Activated CD8-positive, alpha-beta memory T cell treated with anti-CD3 and anti-CD28 coated beads, Interleukin-2, amount 50 U/mL, for 1 hour (primary cell): ENCODE results near the gene UBE2Z.
"Not testable (repeated sequence)": the region's sequence is repeated elsewhere in the genome, so short reads cannot be mapped to it uniquely, and the experiment has no call there.

ENCODE experiments used
- DNase-seq: peaks from one replicate; pipeline ENCODE4 v3.0.0-alpha.2; 2020; ENCODE audit errors: extremely low read depth

UBE2Z gene

GRCh38 chr17:48904428-48904827 lies 3.8 kb upstream of the UBE2Z start:
- DNase-seq, result no peak

- DNase-seq, result no peak
Measured at GRCh38 chr17:48905987-48906515, 2.2 kb upstream of the UBE2Z start.

GRCh38 chr17:48907713-48908046 lies 527 bp upstream of the UBE2Z start:
- no peak for DNase-seq

DNA sequence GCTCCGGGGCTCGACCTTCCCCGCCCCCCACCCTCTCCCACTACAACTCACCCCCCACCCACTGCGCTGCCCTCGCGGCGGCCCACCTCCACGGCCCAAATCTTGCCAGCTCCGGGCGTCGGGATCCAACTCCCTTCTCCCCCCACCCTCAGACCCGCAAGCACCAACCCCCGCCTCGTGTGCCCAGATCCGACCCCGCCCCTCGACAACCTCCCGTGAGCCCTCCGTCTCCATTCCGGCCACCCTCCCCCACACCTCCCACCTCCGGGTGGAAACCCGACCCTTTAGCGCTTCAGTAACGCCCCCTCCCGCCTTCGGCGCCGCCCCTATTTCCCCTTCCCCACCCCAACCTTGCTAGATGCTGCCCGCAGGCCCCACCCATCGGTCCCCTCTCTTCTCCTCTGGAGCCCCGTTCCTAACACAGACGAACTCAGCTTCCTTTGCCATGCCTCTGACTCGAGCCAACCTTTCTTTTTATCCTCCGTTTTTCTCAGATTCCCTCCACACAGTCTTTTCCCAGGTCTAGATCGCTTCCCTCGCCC lies 717 bp downstream of the UBE2Z start:
- peak; percentile 61 for DNase-seq

DNA sequence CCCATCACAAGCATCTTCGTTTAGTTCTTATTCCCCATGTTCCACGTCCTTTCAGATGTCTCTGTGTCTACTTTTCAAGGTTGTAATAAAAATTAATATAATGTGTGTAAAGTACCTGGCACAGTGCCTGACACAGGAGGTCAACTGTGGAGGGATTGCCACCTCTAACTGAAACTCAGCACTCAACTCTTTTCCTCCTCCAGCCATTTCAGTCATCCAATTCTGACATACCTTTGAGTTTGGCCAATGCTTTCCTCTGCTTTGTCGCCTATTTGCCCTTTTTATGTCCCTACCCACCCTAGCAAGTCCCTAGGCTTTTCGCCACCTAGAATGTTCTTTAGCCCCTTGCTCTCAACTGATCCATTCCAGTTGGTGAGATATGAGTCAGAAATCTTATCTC lies 1.6 kb downstream of the UBE2Z start:
- no peak for DNase-seq

GRCh38 chr17:48910370-48910769 lies 2.2 kb downstream of the UBE2Z start:
- no peak for DNase-seq

- no peak for DNase-seq
Measured at GRCh38 chr17:48912476-48912875, 4.3 kb downstream of the UBE2Z start.

DNA sequence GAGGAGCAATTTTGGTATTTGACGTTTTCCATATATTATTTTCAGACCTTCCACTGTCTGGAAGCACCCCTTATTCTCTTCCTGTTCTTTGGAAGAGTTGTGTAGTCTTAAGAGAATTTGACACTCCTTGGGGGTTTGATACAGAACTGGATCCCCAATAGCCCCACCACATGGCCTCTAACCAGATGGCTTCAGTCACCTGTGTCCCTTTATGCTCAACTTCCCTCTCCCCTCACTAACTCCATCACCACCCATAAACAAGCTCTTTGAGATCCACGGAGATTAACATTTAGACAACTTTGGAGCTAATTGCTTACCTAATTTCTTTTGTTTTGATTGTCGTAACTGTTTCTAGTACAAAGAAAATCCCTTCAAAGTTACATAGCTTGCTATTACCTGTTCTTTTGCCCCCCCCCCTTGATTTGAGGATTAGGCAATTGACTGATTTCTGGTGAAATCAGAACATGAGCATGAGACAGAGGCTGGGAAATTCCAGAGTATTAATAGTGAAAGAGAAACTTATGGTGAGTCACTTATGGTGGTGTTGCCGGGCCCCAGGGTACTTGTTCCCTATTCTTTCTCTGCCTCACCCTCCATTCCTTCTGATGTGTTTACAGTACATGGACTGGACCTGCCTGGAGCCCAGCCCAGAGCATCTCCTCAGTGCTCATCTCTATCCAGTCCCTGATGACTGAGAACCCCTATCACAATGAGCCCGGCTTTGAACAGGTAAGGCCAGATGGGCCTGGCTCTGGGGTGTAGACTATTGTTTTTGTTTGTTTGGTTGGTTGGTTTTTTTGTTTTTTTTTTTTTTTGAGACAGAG lies 7.5 kb downstream of the UBE2Z start:
- DNase-seq, result no peak

DNA sequence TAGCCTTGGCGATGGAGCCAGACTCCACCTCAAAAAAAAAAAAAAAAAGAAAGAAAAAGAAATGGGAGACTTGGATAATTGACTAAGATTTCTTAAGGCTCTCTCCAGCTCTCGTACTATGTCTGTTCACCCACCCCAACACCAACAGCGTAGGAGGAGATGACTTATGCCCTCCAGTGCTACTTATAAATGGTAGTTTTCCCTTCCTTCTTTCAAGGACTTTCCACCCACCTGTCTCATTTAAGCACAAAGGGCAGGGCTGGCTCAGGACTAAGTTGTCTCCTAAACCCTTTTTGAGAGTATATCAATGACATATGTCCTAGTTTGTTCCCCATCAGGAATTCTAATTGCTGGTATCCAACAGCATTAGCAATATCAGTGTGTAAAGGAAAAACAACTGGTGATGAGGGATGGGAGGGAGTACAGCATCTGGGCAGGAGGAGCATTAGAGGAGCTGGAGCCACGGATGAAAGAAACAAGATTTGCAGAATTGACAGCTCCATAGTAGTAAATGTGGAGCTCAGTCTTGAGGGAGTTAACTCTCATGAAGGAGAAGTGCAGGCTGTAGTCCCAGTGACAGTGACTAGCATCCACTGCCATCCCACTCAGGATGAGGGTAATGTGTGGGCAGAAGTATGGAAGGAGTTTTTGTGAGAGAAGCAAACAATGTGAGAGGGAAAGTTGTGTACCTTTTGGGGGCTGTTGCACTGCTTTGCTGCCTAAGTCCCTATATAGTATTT lies 17.2 kb downstream of the UBE2Z start:
- no peak for DNase-seq

DNA sequence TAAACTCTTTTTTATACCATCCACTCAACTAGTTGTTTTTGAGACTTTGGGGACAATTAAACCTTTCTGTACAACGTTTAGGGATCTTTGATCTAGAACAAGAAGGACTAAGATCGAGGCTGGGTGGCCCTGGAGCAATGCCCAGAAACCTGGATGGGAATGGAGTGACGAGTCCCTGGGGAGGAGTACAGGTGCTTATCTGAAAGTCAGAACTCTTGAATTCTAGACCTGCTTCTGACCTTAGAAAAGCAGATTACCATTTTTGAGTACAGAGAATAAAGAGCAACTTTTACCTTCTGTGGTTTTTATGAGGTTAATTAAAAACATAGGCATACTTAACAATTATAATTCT lies 17.8 kb downstream of the UBE2Z start:
- no peak for DNase-seq

- no peak for DNase-seq
Measured at GRCh38 chr17:48927978-48928745, 20.0 kb downstream of the UBE2Z start.

DNA sequence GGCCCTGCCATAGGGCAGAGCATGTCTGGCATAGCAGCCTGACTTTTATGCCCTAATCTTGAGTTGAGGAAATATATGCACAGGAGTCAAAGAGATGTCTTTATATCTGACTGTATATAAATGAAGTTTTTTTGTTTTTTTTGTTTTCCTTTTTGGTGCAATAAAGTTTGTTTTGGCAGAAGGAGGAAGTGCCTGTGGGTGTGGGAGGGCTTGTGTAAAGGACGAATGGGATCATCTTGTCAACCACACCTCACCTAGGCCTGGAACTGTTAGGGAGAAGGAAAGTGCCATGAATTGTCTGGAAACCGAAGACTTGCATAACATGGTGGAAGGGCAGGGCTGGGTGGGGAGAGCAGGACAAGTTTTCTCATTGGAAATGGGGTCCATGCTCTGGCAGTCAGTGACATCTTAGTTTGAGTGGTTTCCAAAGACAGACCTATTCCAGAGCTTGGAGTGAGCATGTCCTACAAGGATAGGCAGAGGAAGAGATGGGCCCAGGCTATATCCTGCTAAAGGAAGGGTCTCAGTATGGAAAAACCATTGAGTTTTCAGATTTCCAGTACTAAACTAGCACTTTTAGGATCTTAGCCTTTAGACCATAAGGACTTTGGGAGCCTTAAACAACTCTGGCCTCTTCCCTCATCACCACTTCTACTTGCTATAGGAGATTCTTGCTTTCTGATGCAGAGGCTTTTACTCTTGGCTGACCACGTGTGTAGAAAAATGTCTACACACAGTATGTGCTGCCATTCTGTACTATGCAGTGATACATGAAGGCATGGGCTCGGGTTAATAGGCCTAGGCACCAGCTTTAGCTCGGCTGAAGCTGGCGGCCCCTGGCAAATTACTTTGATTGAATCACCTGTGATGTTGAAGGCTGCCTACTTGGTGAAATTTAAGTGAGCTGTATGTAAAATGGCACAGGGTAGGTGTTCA lies 20.9 kb downstream of the UBE2Z start:
- DNase-seq, result no peak

DNA sequence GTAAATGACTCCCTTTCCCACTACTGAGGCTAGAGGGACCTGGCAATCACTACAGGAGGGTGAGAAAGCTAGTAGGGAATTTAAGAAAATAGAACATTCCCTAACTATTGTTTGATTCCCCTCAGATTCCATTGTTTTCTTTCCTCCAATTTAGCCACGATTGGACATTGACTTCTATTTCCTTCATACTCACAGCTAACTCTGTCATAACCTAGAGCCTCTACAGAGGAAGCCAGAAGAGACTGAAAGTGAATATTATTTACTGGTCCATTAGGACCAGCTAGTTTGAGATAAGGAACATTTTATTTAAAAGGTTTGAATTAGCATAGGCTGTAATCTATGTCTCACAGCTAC lies 21.6 kb downstream of the UBE2Z start:
- no peak for DNase-seq

GRCh38 chr17:48930435-48930873 lies 22.2 kb downstream of the UBE2Z start:
- no peak for DNase-seq

- DNase-seq, result no peak
Measured at GRCh38 chr17:48933035-48933434, 24.8 kb downstream of the UBE2Z start.

GRCh38 chr17:48944515-48945260 lies 36.5 kb downstream of the UBE2Z start, which contains the start of gene SNF8:
SNF8 (minus strand) TSS chr17:48944842; CDS start chr17:48944734, 108 bp downstream.
- DNase-seq, result peak; percentile 64

- DNase-seq, result not testable (repeated sequence)
Measured at GRCh38 chr17:48945261-48945651, 37.0 kb downstream of the UBE2Z start.

GRCh38 chr17:48951572-48951971 lies 43.4 kb downstream of the UBE2Z start:
- no peak for DNase-seq

- no peak for DNase-seq
Measured at GRCh38 chr17:48952904-48953303, 44.7 kb downstream of the UBE2Z start.

DNA sequence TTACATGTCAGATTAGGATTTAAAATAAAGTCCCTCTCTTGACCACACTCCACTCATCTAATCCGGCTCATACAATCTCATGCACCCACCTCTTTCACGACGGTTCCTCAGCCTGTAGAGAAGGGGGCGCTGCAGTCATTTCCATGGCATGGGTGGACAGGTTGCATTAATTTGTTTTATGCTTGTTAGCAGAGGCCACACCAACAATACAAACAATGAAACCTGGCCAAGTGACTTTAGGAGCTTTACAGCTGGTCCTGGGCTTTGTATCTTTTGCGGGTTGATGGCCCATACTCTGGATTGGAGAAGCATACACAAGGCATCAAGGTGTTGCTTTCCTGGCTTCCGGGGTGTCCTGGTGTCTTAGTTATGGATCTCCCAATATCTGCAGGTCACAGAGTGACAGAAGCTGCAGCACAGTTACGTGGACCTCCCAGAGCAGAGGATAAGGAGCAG lies 46.1 kb downstream of the UBE2Z start:
- no peak for DNase-seq
